Measurements from ENCODE around the gene DNM3.

The DNM3 gene

GRCh38 chr1:171873664-171874063 lies 32.4 kb downstream of the DNM3 start:
- DNase-seq = no peak

- DNase-seq = peak in 1 of 5 donors; percentile 6
Observed at GRCh38 chr1:171877701-171878100, 36.4 kb downstream of the DNM3 start.

- DNase-seq = no peak
Observed at GRCh38 chr1:171879556-171879955, 38.3 kb downstream of the DNM3 start.

- no peak for DNase-seq
Observed at GRCh38 chr1:171881442-171881841, 40.1 kb downstream of the DNM3 start.

GRCh38 chr1:171883849-171884248 lies 42.6 kb downstream of the DNM3 start:
- DNase-seq = peak in 1 of 5 donors; percentile 16

GRCh38 chr1:171884475-171884874 lies 43.2 kb downstream of the DNM3 start:
- peak in 1 of 5 donors; percentile 4 for DNase-seq

- no peak for DNase-seq
Observed at GRCh38 chr1:171890131-171890530, 48.8 kb downstream of the DNM3 start.

- no peak for DNase-seq
Observed at GRCh38 chr1:171896936-171897703, 55.8 kb downstream of the DNM3 start.

- DNase-seq = no peak
Observed at GRCh38 chr1:171898941-171899340, 57.6 kb downstream of the DNM3 start.

GRCh38 chr1:171899838-171900237 lies 58.5 kb downstream of the DNM3 start:
- DNase-seq = no peak

- DNase-seq = no peak
Observed at GRCh38 chr1:171901245-171901644, 59.9 kb downstream of the DNM3 start.

GRCh38 chr1:171902527-171902926 lies 61.2 kb downstream of the DNM3 start:
- DNase-seq = no peak

GRCh38 chr1:171904778-171905450 lies 63.6 kb downstream of the DNM3 start:
- no peak for DNase-seq

GRCh38 chr1:171909711-171910110 lies 68.4 kb downstream of the DNM3 start:
- no peak for DNase-seq

GRCh38 chr1:171910786-171911185 lies 69.5 kb downstream of the DNM3 start:
- DNase-seq = no peak

- no peak for DNase-seq
Observed at GRCh38 chr1:171911506-171911905, 70.2 kb downstream of the DNM3 start.

GRCh38 chr1:171912509-171913175 lies 71.3 kb downstream of the DNM3 start:
- no peak for DNase-seq

- no peak for DNase-seq
Observed at GRCh38 chr1:171913385-171913784, 72.1 kb downstream of the DNM3 start.

GRCh38 chr1:171916315-171916771 lies 75.0 kb downstream of the DNM3 start:
- no peak for DNase-seq

GRCh38 chr1:171917331-171917730 lies 76.0 kb downstream of the DNM3 start:
- no peak for DNase-seq

GRCh38 chr1:171919891-171920887 lies 78.9 kb downstream of the DNM3 start:
- no peak for DNase-seq

- DNase-seq = peak in 1 of 5 donors; percentile 6
Observed at GRCh38 chr1:171922999-171923398, 81.7 kb downstream of the DNM3 start.
